GM19023 (cell line): ENCODE data around the gene USP17L30.
"Not testable (repeated sequence)": the region's sequence is repeated elsewhere in the genome, so short reads cannot be mapped to it uniquely, and the experiment has no call there.

Experiments
- ATAC-seq: cut with Tn5 transposase; IDR thresholded peaks from one replicate; pipeline ENCODE4 v1.9.1; 2021; ENCODE audit warnings: mild to moderate bottlenecking, moderate library complexity; ENCODE audit not compliant: unreplicated experiment

The USP17L30 gene

GRCh38 chr4:9362829-9363228, at the start of gene USP17L30:
Gene USP17L30 (plus strand): TSS chr4:9363129. CDS start chr4:9363129, 0 bp downstream.
- ATAC-seq: not testable (repeated sequence)

GRCh38 chr4:9324191-9324590, 38.7 kb upstream of the USP17L30 start:
- ATAC-seq: not testable (repeated sequence)

GRCh38 chr4:9324865-9325264, 38.1 kb upstream of the USP17L30 start, which contains the start of gene USP17L24:
Gene USP17L24 (plus strand): TSS chr4:9325165. CDS start chr4:9325165, 0 bp downstream.
- ATAC-seq: not testable (repeated sequence)

GRCh38 chr4:9329611-9330010, 33.3 kb upstream of the USP17L30 start, which contains the start of gene USP17L25:
Gene USP17L25 (plus strand): TSS chr4:9329911. CDS start chr4:9329911, 0 bp downstream.
- not testable (repeated sequence) for ATAC-seq

- not testable (repeated sequence) for ATAC-seq
Measured at GRCh38 chr4:9334358-9334757, 28.6 kb upstream of the USP17L30 start, which contains the start of gene USP17L26. Gene USP17L26 (plus strand): TSS chr4:9334658. CDS start chr4:9334658, 0 bp downstream.

GRCh38 chr4:9339103-9339502, 23.8 kb upstream of the USP17L30 start, which contains the start of gene USP17L5:
Gene USP17L5 (plus strand): TSS chr4:9339403. CDS start chr4:9339403, 0 bp downstream.
- not testable (repeated sequence) for ATAC-seq

GRCh38 chr4:9343848-9344247, 19.1 kb upstream of the USP17L30 start, which contains the start of gene USP17L27:
Gene USP17L27 (plus strand): TSS chr4:9344148. CDS start chr4:9344148, 0 bp downstream.
- ATAC-seq: not testable (repeated sequence)

GRCh38 chr4:9348593-9348992, 14.3 kb upstream of the USP17L30 start, which contains the start of gene USP17L28:
Gene USP17L28 (plus strand): TSS chr4:9348893. CDS start chr4:9348893, 0 bp downstream.
- not testable (repeated sequence) for ATAC-seq

GRCh38 chr4:9350866-9351265, 12.1 kb upstream of the USP17L30 start:
- not testable (repeated sequence) for ATAC-seq

- not testable (repeated sequence) for ATAC-seq
Measured at GRCh38 chr4:9353338-9353737, 9.6 kb upstream of the USP17L30 start, which contains the start of gene USP17L29. Gene USP17L29 (plus strand): TSS chr4:9353638. CDS start chr4:9353638, 0 bp downstream.

- not testable (repeated sequence) for ATAC-seq
Measured at GRCh38 chr4:9379881-9380280, 17.0 kb downstream of the USP17L30 start.

GRCh38 chr4:9381012-9381534, 18.1 kb downstream of the USP17L30 start:
- ATAC-seq: not testable (repeated sequence)

- no peak for ATAC-seq
Measured at GRCh38 chr4:9384126-9384525, 21.2 kb downstream of the USP17L30 start.

GRCh38 chr4:9389001-9389400, 26.1 kb downstream of the USP17L30 start:
- ATAC-seq: not testable (repeated sequence)

- not testable (repeated sequence) for ATAC-seq
Measured at GRCh38 chr4:9405774-9406173, 42.8 kb downstream of the USP17L30 start.

- not testable (repeated sequence) for ATAC-seq
Measured at GRCh38 chr4:9406491-9406890, 43.6 kb downstream of the USP17L30 start.

GRCh38 chr4:9409793-9410192, 46.9 kb downstream of the USP17L30 start:
- no peak for ATAC-seq
